GM12878 (cell line): ENCODE results near the gene YJU2.

Experiments used
- EP300 ChIP-seq, 2 experiments: fragments of 150-350 bp in 1 of 2; IDR thresholded peaks; 2 replicates each; pipeline ENCODE4 v1.6.1; 2011 to 2012; ENCODE audit warnings: low read depth in 2 of 2, low read length in 2 of 2, borderline replicate concordance in 1 of 2, improper control_type of control experiment in 1 of 2, inconsistent platforms in 1 of 2; ENCODE audit not compliant: control insufficient read depth in 1 of 2
- JUND ChIP-seq: IDR thresholded peaks from 2 replicates; pipeline ENCODE4 v1.6.1; 2012; ENCODE audit warnings: low read depth, mild to moderate bottlenecking, low read length, improper control_type of control experiment, moderate library complexity
- NR2C2 ChIP-seq: IDR thresholded peaks from 2 replicates; pipeline ENCODE4 v1.6.1; 2011; ENCODE audit warnings: borderline replicate concordance, low read depth; ENCODE audit not compliant: control insufficient read depth, insufficient read length
- PAX5 ChIP-seq: IDR thresholded peaks from 2 replicates; pipeline ENCODE4 v1.6.1; 2011; ENCODE audit warnings: low read depth, low read length, borderline replicate concordance
- POLR2A ChIP-seq: IDR thresholded peaks from 2 replicates; pipeline ENCODE4 v1.6.1; 2011; ENCODE audit warnings: low read depth, mild to moderate bottlenecking, low read length
- RELA ChIP-seq: fragments of 450-650 bp; IDR thresholded peaks from 2 replicates; pipeline ENCODE4 v1.8.0; 2014; ENCODE audit warnings: borderline replicate concordance; ENCODE audit not compliant: partially characterized antibody
- TAF1 ChIP-seq: IDR thresholded peaks from 2 replicates; pipeline ENCODE4 v1.6.1; 2011; ENCODE audit warnings: mild to moderate bottlenecking, low read depth, low read length, borderline replicate concordance
- TF ChIP-seq, protein P1 (sequence below), 3 experiments: IDR thresholded peaks in 2 of 3; conservative IDR thresholded peaks in 1 of 3; 2 replicates each; pipeline ENCODE4 v1.5.1; 2011; ENCODE audit warnings: low read depth in 3 of 3, low read length in 3 of 3, mild to moderate bottlenecking in 3 of 3, control low read depth in 2 of 3, moderate library complexity in 2 of 3, inconsistent platforms in 1 of 3, mixed read lengths in 1 of 3; ENCODE audit not compliant: control insufficient read depth in 2 of 3, insufficient read depth in 1 of 3; ENCODE audit errors: extremely low read depth in 1 of 3
- TF ChIP-seq, protein P2 (sequence below): IDR thresholded peaks from 2 replicates; pipeline ENCODE4 v1.6.1; 2012; ENCODE audit warnings: mild to moderate bottlenecking, low read depth, low read length

DNA sequence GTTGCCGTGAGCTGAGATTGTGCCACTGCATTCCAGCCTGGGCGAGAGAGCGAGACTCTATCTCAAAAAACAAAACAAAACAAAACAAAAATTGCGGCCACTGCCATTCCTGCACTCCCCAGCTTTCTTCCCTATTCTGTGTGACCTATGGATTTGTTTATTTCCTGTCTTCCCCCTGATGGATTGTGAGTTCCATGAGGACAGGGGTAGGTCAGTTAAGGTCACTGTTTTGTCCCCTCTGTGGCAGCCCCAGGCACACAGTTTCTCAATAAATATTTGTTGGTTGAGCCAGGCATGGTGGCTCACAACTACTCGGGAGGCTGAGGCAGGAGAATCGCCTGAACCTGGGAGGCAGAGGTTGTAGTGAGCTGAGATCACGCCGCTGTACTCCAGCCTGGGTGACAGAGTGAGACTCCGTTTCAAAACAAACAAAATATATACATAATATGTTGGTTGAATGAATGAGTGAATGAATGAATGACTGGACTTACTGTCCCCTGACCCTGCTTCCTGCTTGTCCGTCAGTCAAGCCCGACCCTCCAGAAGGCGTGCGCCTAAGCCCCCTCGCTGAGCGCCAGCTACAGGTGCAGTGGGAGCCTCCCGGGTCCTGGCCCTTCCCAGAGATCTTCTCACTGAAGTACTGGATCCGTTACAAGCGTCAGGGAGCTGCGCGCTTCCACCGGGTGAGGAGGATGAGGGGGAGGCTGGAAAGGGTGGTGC is 12.6 kb upstream of the YJU2 start:
- TF ChIP-seq JUND (no peak), NR2C2 (no peak), TAF1 (no peak), EP300 (IDR thresholded peaks at IDR 0.05; ENCODE audit: borderline replicate concordance in 1 of 2, control insufficient read depth in 1 of 2, low read depth in 2 of 2, low read length in 2 of 2) (no peak), POLR2A (no peak), RELA (no peak), PAX5 (no peak)
- TF ChIP-seq, protein P1, sequence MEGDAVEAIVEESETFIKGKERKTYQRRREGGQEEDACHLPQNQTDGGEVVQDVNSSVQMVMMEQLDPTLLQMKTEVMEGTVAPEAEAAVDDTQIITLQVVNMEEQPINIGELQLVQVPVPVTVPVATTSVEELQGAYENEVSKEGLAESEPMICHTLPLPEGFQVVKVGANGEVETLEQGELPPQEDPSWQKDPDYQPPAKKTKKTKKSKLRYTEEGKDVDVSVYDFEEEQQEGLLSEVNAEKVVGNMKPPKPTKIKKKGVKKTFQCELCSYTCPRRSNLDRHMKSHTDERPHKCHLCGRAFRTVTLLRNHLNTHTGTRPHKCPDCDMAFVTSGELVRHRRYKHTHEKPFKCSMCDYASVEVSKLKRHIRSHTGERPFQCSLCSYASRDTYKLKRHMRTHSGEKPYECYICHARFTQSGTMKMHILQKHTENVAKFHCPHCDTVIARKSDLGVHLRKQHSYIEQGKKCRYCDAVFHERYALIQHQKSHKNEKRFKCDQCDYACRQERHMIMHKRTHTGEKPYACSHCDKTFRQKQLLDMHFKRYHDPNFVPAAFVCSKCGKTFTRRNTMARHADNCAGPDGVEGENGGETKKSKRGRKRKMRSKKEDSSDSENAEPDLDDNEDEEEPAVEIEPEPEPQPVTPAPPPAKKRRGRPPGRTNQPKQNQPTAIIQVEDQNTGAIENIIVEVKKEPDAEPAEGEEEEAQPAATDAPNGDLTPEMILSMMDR (IDR thresholded peaks at IDR 0.05 in 2 of 3, conservative IDR thresholded peaks at IDR 0.05 in 1 of 3; ENCODE audit: control insufficient read depth in 2 of 3, extremely low read depth in 1 of 3, insufficient read depth in 1 of 3, low read depth in 3 of 3, low read length in 3 of 3) = no peak
- TF ChIP-seq, protein P2, sequence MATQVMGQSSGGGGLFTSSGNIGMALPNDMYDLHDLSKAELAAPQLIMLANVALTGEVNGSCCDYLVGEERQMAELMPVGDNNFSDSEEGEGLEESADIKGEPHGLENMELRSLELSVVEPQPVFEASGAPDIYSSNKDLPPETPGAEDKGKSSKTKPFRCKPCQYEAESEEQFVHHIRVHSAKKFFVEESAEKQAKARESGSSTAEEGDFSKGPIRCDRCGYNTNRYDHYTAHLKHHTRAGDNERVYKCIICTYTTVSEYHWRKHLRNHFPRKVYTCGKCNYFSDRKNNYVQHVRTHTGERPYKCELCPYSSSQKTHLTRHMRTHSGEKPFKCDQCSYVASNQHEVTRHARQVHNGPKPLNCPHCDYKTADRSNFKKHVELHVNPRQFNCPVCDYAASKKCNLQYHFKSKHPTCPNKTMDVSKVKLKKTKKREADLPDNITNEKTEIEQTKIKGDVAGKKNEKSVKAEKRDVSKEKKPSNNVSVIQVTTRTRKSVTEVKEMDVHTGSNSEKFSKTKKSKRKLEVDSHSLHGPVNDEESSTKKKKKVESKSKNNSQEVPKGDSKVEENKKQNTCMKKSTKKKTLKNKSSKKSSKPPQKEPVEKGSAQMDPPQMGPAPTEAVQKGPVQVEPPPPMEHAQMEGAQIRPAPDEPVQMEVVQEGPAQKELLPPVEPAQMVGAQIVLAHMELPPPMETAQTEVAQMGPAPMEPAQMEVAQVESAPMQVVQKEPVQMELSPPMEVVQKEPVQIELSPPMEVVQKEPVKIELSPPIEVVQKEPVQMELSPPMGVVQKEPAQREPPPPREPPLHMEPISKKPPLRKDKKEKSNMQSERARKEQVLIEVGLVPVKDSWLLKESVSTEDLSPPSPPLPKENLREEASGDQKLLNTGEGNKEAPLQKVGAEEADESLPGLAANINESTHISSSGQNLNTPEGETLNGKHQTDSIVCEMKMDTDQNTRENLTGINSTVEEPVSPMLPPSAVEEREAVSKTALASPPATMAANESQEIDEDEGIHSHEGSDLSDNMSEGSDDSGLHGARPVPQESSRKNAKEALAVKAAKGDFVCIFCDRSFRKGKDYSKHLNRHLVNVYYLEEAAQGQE = no peak
